Heart left ventricle (tissue), 16 donors: ENCODE data around the gene FKBP5. TPM values are rescaled to one million over a fixed set of nuclear protein-coding genes. Genes with fewer than 3 reads are reported as not detected.

Experiments
- ATAC-seq, 4 donors: fragments of 200-7000 bp; cut with Tn5 transposase; one replicate each; pipeline ENCODE4 v1.9.1; 2020 to 2022; ENCODE audit warnings: moderate library complexity in 4 of 4, mild to moderate bottlenecking in 3 of 4, moderate number of reproducible peaks in 1 of 4
- DNase-seq, 5 donors: peaks; one replicate each; pipeline ENCODE4 v3.0.0-alpha.2; 2020
- H3K27ac ChIP-seq, 12 donors: fragments of 200-600 bp; sonication (generic) in 4 of 12; one replicate each; pipeline versions ENCODE4 v1.5.0 to v1.8.0; 2016 to 2022; ENCODE audit warnings: mild to moderate bottlenecking in 2 of 12
- H3K27me3 ChIP-seq, 9 donors: fragments of 200-600 bp; sonication (generic) in 2 of 9; one replicate each; pipeline versions ENCODE4 v1.5.1 to v1.8.0; 2016 to 2022; ENCODE audit warnings: mild to moderate bottlenecking in 3 of 9
- H3K36me3 ChIP-seq, 9 donors: fragments of 200-600 bp; sonication (generic) in 2 of 9; one replicate each; pipeline versions ENCODE4 v1.5.0 to v1.8.0; 2018 to 2022; ENCODE audit warnings: mild to moderate bottlenecking in 2 of 9
- H3K4me1 ChIP-seq, 12 donors: fragments of 200-600 bp; sonication (generic) in 4 of 12; one replicate each; pipeline versions ENCODE4 v1.5.0 to v1.8.0; 2016 to 2022; ENCODE audit warnings: mild to moderate bottlenecking in 3 of 12
- H3K4me3 ChIP-seq, 12 donors: fragments of 200-600 bp; sonication (generic) in 4 of 12; one replicate each; pipeline versions ENCODE4 v1.5.0 to v1.8.0; 2017 to 2022; ENCODE audit warnings: mild to moderate bottlenecking in 9 of 12, moderate library complexity in 4 of 12
- H3K9me3 ChIP-seq, 12 donors: fragments of 200-600 bp; sonication (generic) in 4 of 12; one replicate each; pipeline versions ENCODE4 v1.5.0 to v1.8.0; 2016 to 2022; ENCODE audit warnings: mild to moderate bottlenecking in 1 of 12
- POLR2A ChIP-seq, 2 donors: fragments of 450-650 bp; IDR thresholded peaks; one replicate each; pipeline ENCODE4 v1.6.1; 2017; ENCODE audit warnings: antibody characterized with exemption in 2 of 2, mild to moderate bottlenecking in 2 of 2, moderate library complexity in 2 of 2
- whole genome bisulfite sequencing, 4 donors: extraction: QIAGEN DNeasy Blood & Tissue Kit in 2 of 4; methylation state at CpG; one replicate each; pipeline versions ENCODE4 v1.1.5 to v1.1.7; 2013 to 2018; 5-methylcytosine and 5-hydroxymethylcytosine counted together
- intact Hi-C, 10 donors: fragments of 100-400 bp; cut with DNase I; formaldehyde crosslinking; loops; one replicate each; pipeline versions ENCODE4 v1.11.1 to v1.14.2; 2022
- polyA plus RNA-seq, 2 donors: library from polyadenylated mRNA; stranded (reverse); fragments of 200-250 nt; gene quantifications; one replicate each; pipeline ENCODE4 v1.2.3, GENCODE V29; 2013
- total RNA-seq, 9 donors: library from RNA; depleted of rRNA in 2 of 9; stranded (reverse); fragments of >200 nt in 2 of 9; fragmentation: NEBNext Ultra II Directional in 3 of 9; extraction: Animal tissue kit (Norgen Biotek cat#: 25700) in 3 of 9; gene quantifications; one replicate each; pipeline versions ENCODE4 v1.1.0 to v1.2.4, GENCODE V29; 2016 to 2023
- TF ChIP-seq, protein P1 (sequence below), 12 donors: fragments of 200-600 bp; sonication (generic) in 4 of 12; IDR thresholded peaks; one replicate each; pipeline versions ENCODE4 v1.5.0 to v1.8.0; 2018 to 2022; ENCODE audit warnings: antibody characterized with exemption in 12 of 12, mild to moderate bottlenecking in 5 of 12
- donor health status: ischemic (EF 13 %, LVEDD 7.1; RV severe dilation, severe dysfunction).
- donor health status: healthy with polysubstance abuse.
- donor health status: DM: no; HTN: yes; CAD: no.
- donor health status: DM: no; HTN: no; CAD: no.
- donor health status: ischemic (EF 25% LVEDD 6.9; RV normal size, moderate dysfunction).
- donor health status: ischemic (EF 25% LVEDD 5.7; RV mildly dilated, moderate dysfunction).
- donor health status: healthy.
- donor health status: DM: yes; HTN: yes; CAD: no.
- donor health status: ischemic (EF 35%, LVEDD 5.7; RV mildly dilated, moderate dysfunction).
- donor health status: nonischemic (EF 11% LVEDD 7.7; RV severe dilation, severe dysfunction).
- donor health status: DM: yes; HTN: yes; CAD: no.
- donor health status: PGD.
- donor health status: ischemic (EF 29% LVEDD 5.4; RV normal size, mild dysfunction).
- donor health status: nonischemic (EF 23%, LVEDD 6.1; RV moderate dilation, normal function).

FKBP5 gene
- total and polyA plus RNA-seq, 11 donors: 19.7 to 351 (median 104) TPM

DNA sequence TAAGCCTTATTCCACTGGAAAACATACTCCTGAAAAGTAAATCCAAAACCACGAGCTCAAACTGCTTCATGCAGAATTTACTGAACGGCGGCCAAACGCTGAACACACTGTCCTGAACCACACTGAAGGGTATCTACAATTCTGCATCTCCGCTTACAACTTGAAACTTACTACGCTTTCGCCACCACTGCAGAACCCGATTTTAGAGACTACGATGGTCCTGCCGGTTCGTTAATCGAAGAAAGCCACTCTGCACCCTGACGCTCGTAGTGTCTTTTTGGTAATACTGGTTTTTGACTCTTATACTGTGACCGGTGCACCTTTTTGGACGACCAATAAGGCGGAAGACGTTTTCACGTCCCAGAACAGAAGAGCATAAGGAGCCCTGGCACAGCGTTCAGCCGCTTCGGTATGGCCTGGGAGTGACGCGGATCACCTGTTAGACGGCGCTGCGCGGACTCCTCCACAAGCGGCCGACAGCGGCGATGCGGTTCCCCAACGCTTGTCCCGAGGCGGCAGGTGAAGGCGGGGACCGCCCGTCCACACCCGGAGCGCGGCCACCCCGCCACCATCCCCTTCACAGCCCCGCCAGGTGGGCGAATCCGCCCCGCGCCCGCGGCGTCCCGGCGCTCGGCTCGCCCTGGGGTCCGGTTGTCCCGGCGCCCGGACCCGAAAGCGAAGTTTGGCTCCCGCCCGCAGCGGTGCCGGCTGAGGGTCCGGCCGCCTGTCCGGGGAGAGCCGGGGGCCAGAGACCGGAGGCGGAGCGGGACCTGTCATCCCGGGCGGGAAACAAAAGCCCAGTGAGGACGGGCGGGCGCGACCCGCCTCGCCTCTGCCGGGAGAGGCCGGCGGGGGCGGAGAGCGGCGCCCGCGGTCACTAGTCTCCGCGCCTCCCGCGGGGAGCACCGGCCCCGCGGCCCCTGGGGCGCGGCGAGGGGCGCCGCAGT lies 784 bp downstream of the FKBP5 start:
- Histone ChIP-seq H3K4me1 (peaks cover 0 to 74% (median 22%) of the 10 kb centered on the region in 12 donors), H3K27me3 (no peaks in the 10 kb centered on the region), H3K27ac (peak overlapping the region; percentile 85 to 99 (median 94)), H3K36me3 (peaks cover 0 to 14% (median 6%) of the 10 kb centered on the region in 9 donors), H3K9me3 (no peaks in the 10 kb centered on the region), H3K4me3 (peak overlapping the region; percentile 83 to 100 (median 91))
- peak; percentile 22 to 40 (median 35) for ATAC-seq
- peak; percentile 56 to 81 (median 63) for DNase-seq
- no peak for TF ChIP-seq POLR2A (IDR thresholded peaks at IDR 0.05)
- TF ChIP-seq, protein P1, sequence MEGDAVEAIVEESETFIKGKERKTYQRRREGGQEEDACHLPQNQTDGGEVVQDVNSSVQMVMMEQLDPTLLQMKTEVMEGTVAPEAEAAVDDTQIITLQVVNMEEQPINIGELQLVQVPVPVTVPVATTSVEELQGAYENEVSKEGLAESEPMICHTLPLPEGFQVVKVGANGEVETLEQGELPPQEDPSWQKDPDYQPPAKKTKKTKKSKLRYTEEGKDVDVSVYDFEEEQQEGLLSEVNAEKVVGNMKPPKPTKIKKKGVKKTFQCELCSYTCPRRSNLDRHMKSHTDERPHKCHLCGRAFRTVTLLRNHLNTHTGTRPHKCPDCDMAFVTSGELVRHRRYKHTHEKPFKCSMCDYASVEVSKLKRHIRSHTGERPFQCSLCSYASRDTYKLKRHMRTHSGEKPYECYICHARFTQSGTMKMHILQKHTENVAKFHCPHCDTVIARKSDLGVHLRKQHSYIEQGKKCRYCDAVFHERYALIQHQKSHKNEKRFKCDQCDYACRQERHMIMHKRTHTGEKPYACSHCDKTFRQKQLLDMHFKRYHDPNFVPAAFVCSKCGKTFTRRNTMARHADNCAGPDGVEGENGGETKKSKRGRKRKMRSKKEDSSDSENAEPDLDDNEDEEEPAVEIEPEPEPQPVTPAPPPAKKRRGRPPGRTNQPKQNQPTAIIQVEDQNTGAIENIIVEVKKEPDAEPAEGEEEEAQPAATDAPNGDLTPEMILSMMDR (IDR thresholded peaks at IDR 0.05): peak in 2 of 12 donors; percentile 3 to 4
- intact Hi-C loops: loop anchor here (2.0 to 10.0 kb wide), 11 partner anchors 39 to 106 kb away; partner anchors contain the start of gene ARMC12 (in 2 of the 10)
- 0 to 1% (median 1%) methylated on average over 24 to 100 of the region's 100 CpGs for WGBS, 4 donors

DNA sequence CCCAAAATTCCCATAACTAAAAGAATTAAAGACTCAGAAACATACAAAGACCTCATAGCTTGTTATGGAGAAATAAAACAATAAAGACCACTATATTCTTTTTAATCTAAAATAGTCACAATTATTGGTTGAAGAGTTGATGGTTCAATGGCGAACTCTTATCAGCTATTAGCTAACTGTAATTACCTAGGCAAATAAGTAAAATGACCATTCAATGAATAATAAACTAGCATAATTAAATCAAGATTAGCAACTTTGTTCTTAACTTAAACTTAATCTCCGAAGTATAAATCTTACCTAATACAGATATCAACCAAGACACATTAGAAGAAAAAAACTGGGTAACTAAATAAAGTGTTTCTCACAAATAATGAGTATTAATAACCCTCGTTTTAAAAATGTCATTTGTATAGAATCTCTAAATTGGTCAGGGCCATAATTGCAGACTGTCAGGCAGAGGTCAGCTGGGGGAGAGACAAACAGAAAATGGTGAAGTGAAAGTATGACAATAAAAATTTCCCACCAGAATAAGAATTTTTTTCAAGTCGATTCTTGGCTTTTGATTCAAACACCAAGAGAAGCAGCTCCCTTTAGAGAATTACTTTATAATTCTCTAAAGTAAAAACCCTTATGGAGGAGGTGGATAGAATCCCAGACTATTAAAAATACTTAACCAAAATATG lies 1.7 kb downstream of the FKBP5 start:
- H3K4me1 ChIP-seq: peaks cover 0 to 78% (median 23%) of the 10 kb centered on the region in 12 donors
- peak overlapping the region; percentile 85 to 99 (median 94) for H3K27ac ChIP-seq
- no peaks in the 10 kb centered on the region for H3K27me3 ChIP-seq
- H3K36me3 ChIP-seq: peaks cover 0 to 19% (median 6%) of the 10 kb centered on the region in 9 donors
- ATAC-seq (no peak), DNase-seq (no peak)
- TF ChIP-seq, protein P1 (IDR thresholded peaks at IDR 0.05): no peak
- no peak for TF ChIP-seq POLR2A (IDR thresholded peaks at IDR 0.05)
- H3K4me3 ChIP-seq: peak overlapping the region; percentile 83 to 100 (median 91)
- 32 to 50% (median 43%) methylated on average over 4 of the region's 4 CpGs for WGBS, 4 donors
- intact Hi-C loops: loop anchor here in 9 of 10 donors (5.0 to 10.0 kb wide), 7 partner anchors 40 to 105 kb away; partner anchors contain the start of gene ARMC12 (in 1 of the 9)
- H3K9me3 ChIP-seq: no peaks in the 10 kb centered on the region

DNA sequence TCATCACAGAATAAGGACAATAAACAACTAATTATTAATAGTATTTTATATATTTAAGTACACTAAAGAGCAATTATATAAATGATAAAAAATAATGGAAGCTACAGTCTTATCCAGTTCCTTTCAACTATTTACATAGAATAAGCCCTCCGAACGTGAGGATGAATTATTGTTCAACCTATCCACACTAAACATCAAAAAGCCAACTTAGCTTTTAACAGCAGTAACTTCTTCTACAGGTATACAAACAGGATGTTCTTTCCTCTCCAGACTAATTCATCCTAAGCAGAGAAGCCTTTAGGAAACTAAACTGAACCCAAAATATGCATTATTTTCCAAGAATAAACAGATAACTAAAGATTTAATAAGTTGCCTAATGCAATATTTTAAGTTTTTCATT lies 2.3 kb downstream of the FKBP5 start:
- peaks cover 0 to 19% (median 6%) of the 10 kb centered on the region in 9 donors for H3K36me3 ChIP-seq
- peak overlapping the region in 11 of 12 donors; percentile 83 to 100 (median 92) for H3K4me3 ChIP-seq
- ATAC-seq: no peak
- TF ChIP-seq, protein P1 (IDR thresholded peaks at IDR 0.05): no peak
- TF ChIP-seq POLR2A (IDR thresholded peaks at IDR 0.05): no peak
- peak overlapping the region in 8 of 12 donors; percentile 85 to 99 (median 94) for H3K27ac ChIP-seq
- intact Hi-C loops: loop anchor here in 9 of 10 donors (5.0 to 10.0 kb wide), 7 partner anchors 41 to 104 kb away; partner anchors contain the start of gene ARMC12 (in 1 of the 9)
- WGBS, 4 donors: 58 to 63% (median 62%) methylated on average over 2 of the region's 2 CpGs
- H3K4me1 ChIP-seq: peaks cover 0 to 78% (median 19%) of the 10 kb centered on the region in 12 donors
- H3K27me3 ChIP-seq: no peaks in the 10 kb centered on the region
- no peak for DNase-seq
- H3K9me3 ChIP-seq: no peaks in the 10 kb centered on the region
